ENCODE results near the gene ELAC2.

Gene ELAC2

GRCh38 chr17:12964840-12965239, 53.0 kb downstream of the ELAC2 start:
- Histone ChIP-seq H3K27me3 (ENCODE audit: insufficient read depth, low read length, poor library complexity, severe bottlenecking) (no peaks in the 10 kb centered on the region), H3K9me3 (ENCODE audit: insufficient read depth, low read depth, low read length) (no peaks in the 10 kb centered on the region), H2AFZ (ENCODE audit: low read length) (no peak overlapping the region), H3K4me2 (ENCODE audit: low read depth, low read length, poor library complexity, severe bottlenecking) (no peak overlapping the region), H3K4me3 (ENCODE audit: low read length, poor library complexity, severe bottlenecking) (no peak overlapping the region), H3K79me2 (ENCODE audit: insufficient read depth, low read length) (no peaks in the 10 kb centered on the region), H3F3A (ENCODE audit: low read depth) (no peaks in the 10 kb centered on the region), H4K20me1 (ENCODE audit: insufficient read depth, low read length, poor library complexity, severe bottlenecking) (no peaks in the 10 kb centered on the region), H3K4me1 (ENCODE audit: insufficient read depth, low read length, poor library complexity, severe bottlenecking) (no peaks in the 10 kb centered on the region), H3K36me3 (ENCODE audit: insufficient read depth, low read length) (no peaks in the 10 kb centered on the region), H3K9me2 (replicated peaks; ENCODE audit: low read depth, low read length) (no peaks in the 10 kb centered on the region), H3K9ac (ENCODE audit: low read depth, low read length, poor library complexity, severe bottlenecking) (no peak overlapping the region)
- TF ChIP-seq EZH2phosphoT487 (IDR thresholded peaks at IDR 0.05; ENCODE audit: borderline replicate concordance) (no peak), CTCF (conservative IDR thresholded peaks at IDR 0.05; ENCODE audit: low read length) (no peak)

GRCh38 chr17:12964162-12964561, 53.7 kb downstream of the ELAC2 start:
- Histone ChIP-seq H3K9me2 (replicated peaks; ENCODE audit: low read depth, low read length) (no peaks in the 10 kb centered on the region), H3K9me3 (ENCODE audit: insufficient read depth, low read depth, low read length) (no peaks in the 10 kb centered on the region), H3K4me1 (ENCODE audit: insufficient read depth, low read length, poor library complexity, severe bottlenecking) (no peaks in the 10 kb centered on the region), H3K36me3 (ENCODE audit: insufficient read depth, low read length) (no peaks in the 10 kb centered on the region), H3F3A (ENCODE audit: low read depth) (no peaks in the 10 kb centered on the region), H3K9ac (ENCODE audit: low read depth, low read length, poor library complexity, severe bottlenecking) (no peak overlapping the region), H3K4me2 (ENCODE audit: low read depth, low read length, poor library complexity, severe bottlenecking) (no peak overlapping the region), H2AFZ (ENCODE audit: low read length) (no peak overlapping the region), H3K79me2 (ENCODE audit: insufficient read depth, low read length) (no peaks in the 10 kb centered on the region), H4K20me1 (ENCODE audit: insufficient read depth, low read length, poor library complexity, severe bottlenecking) (no peaks in the 10 kb centered on the region), H3K27me3 (ENCODE audit: insufficient read depth, low read length, poor library complexity, severe bottlenecking) (no peaks in the 10 kb centered on the region), H3K4me3 (ENCODE audit: low read length, poor library complexity, severe bottlenecking) (no peak overlapping the region)
- TF ChIP-seq CTCF (conservative IDR thresholded peaks at IDR 0.05; ENCODE audit: low read length): no peak

GRCh38 chr17:12963505-12963904, 54.3 kb downstream of the ELAC2 start:
- H3F3A ChIP-seq (ENCODE audit: low read depth): no peaks in the 10 kb centered on the region
- no peaks in the 10 kb centered on the region for H3K9me2 ChIP-seq (replicated peaks; ENCODE audit: low read depth, low read length)
- no peak overlapping the region for H3K4me3 ChIP-seq (ENCODE audit: low read length, poor library complexity, severe bottlenecking)
- H3K27me3 ChIP-seq (ENCODE audit: insufficient read depth, low read length, poor library complexity, severe bottlenecking): no peaks in the 10 kb centered on the region
- no peaks in the 10 kb centered on the region for H3K79me2 ChIP-seq (ENCODE audit: insufficient read depth, low read length)
- H3K36me3 ChIP-seq (ENCODE audit: insufficient read depth, low read length): no peaks in the 10 kb centered on the region
- no peak overlapping the region for H2AFZ ChIP-seq (ENCODE audit: low read length)
- no peaks in the 10 kb centered on the region for H4K20me1 ChIP-seq (ENCODE audit: insufficient read depth, low read length, poor library complexity, severe bottlenecking)
- H3K9me3 ChIP-seq (ENCODE audit: insufficient read depth, low read depth, low read length): no peaks in the 10 kb centered on the region
- no peak for TF ChIP-seq EZH2phosphoT487 (IDR thresholded peaks at IDR 0.05; ENCODE audit: borderline replicate concordance)
- no peak for TF ChIP-seq CTCF (conservative IDR thresholded peaks at IDR 0.05; ENCODE audit: low read length)
- no peaks in the 10 kb centered on the region for H3K4me1 ChIP-seq (ENCODE audit: insufficient read depth, low read length, poor library complexity, severe bottlenecking)
- no peak overlapping the region for H3K9ac ChIP-seq (ENCODE audit: low read depth, low read length, poor library complexity, severe bottlenecking)
- no peak overlapping the region for H3K4me2 ChIP-seq (ENCODE audit: low read depth, low read length, poor library complexity, severe bottlenecking)

Data from Loucy (cell line).